IMR-90 (cell line): ENCODE measurements around the gene RELN. TPM values are rescaled to one million over a fixed set of nuclear protein-coding genes. Genes with fewer than 3 reads are reported as not detected.

Experiments used
- ATAC-seq: fragments of 200-7000 bp; cut with Tn5 transposase; 2 replicates; pipeline ENCODE4 v1.9.1; 2020; ENCODE audit warnings: low read depth, mild to moderate bottlenecking, moderate library complexity
- BruUV-seq: library from RNA; stranded (reverse); fragments of 400-500 nt; replicated peaks from 2 replicates; lab custom pipeline; 2021; lab: Mats Ljungman, UMichigan
- CTCF ChIA-PET: fragments of 300-600 bp; formaldehyde crosslinking; extraction: SDS; loops from one replicate; lab custom pipeline; 2021; ENCODE audit warnings: antibody characterized with exemption; lab: Yijun Ruan, JAX
- POLR2A ChIA-PET: fragments of 300-600 bp; sonication (Branson Sonifier 250); formaldehyde crosslinking; loops from one replicate; lab custom pipeline; 2022; ENCODE audit warnings: antibody characterized with exemption; ENCODE audit not compliant: unreplicated experiment; lab: Charles Lee
- DNase-seq: peaks from one replicate; pipeline ENCODE4 v3.0.0; 2013
- H2AFZ ChIP-seq: replicated peaks from 2 replicates; pipeline ENCODE3; 2013; ENCODE audit warnings: low read length, mild to moderate bottlenecking; ENCODE audit not compliant: poor library complexity
- H2AK5ac ChIP-seq: 2 replicates; pipeline ENCODE4 v1.6.1; 2013; ENCODE audit warnings: low read depth, low read length, inconsistent platforms
- H2AK9ac ChIP-seq: replicated peaks from 2 replicates; pipeline ENCODE3; 2013; ENCODE audit warnings: mild to moderate bottlenecking, low read depth, low read length, moderate library complexity; ENCODE audit not compliant: poor library complexity
- H2BK120ac ChIP-seq: 2 replicates; pipeline ENCODE4 v1.6.1; 2013; ENCODE audit warnings: low read depth, low read length, inconsistent platforms
- H2BK15ac ChIP-seq: 3 replicates; pipeline ENCODE4 v1.6.1; 2013; ENCODE audit warnings: low read depth, low read length, inconsistent platforms
- H2BK20ac ChIP-seq: 2 replicates; pipeline ENCODE4 v1.6.1; 2013; ENCODE audit warnings: low read depth, mild to moderate bottlenecking, inconsistent platforms, low read length, moderate library complexity
- H2BK5ac ChIP-seq: 2 replicates; pipeline ENCODE4 v1.6.1; 2013; ENCODE audit warnings: mild to moderate bottlenecking, low read depth, low read length, inconsistent platforms; ENCODE audit not compliant: poor library complexity, severe bottlenecking
- H3K14ac ChIP-seq: replicated peaks from 2 replicates; pipeline ENCODE4 v1.6.1; 2013; ENCODE audit warnings: low read depth, low read length, inconsistent platforms
- H3K18ac ChIP-seq: 2 replicates; pipeline ENCODE4 v1.6.1; 2013; ENCODE audit warnings: low read depth, low read length, control low read depth
- H3K23ac ChIP-seq: 2 replicates; pipeline ENCODE4 v1.6.1; 2013; ENCODE audit warnings: low read depth, low read length, inconsistent platforms
- H3K27ac ChIP-seq: 2 replicates; pipeline ENCODE4 v1.5.1; 2013; ENCODE audit warnings: mild to moderate bottlenecking, control low read depth, low read length; ENCODE audit not compliant: insufficient read depth
- H3K27me3 ChIP-seq: 2 replicates; pipeline ENCODE4 v1.6.1; 2013; ENCODE audit warnings: low read length; ENCODE audit not compliant: control insufficient read depth, insufficient read depth
- H3K36me3 ChIP-seq: 2 replicates; pipeline ENCODE4 v1.6.1; 2013; ENCODE audit warnings: low read length, mixed read lengths; ENCODE audit not compliant: control insufficient read depth, insufficient read depth
- H3K4ac ChIP-seq: 2 replicates; pipeline ENCODE4 v1.6.1; 2013; ENCODE audit warnings: low read depth, low read length, inconsistent platforms
- H3K4me1 ChIP-seq: 2 replicates; pipeline ENCODE4 v1.6.1; 2013; ENCODE audit warnings: low read length, mixed read lengths; ENCODE audit not compliant: control insufficient read depth, insufficient read depth
- H3K4me2 ChIP-seq: 2 replicates; pipeline ENCODE4 v1.6.1; 2013; ENCODE audit warnings: low read depth, mild to moderate bottlenecking, control low read depth, low read length, moderate library complexity
- H3K4me3 ChIP-seq: 2 replicates; pipeline ENCODE4 v1.5.1; 2013; ENCODE audit warnings: low read depth, mild to moderate bottlenecking, control low read depth, low read length, moderate library complexity; ENCODE audit not compliant: insufficient read depth
- H3K56ac ChIP-seq: 2 replicates; pipeline ENCODE4 v1.6.1; 2013; ENCODE audit warnings: low read length, inconsistent platforms; ENCODE audit not compliant: insufficient read depth; ENCODE audit errors: extremely low read depth
- H3K79me1 ChIP-seq, 2 experiments: 2 replicates each; pipeline ENCODE4 v1.6.1; 2013; ENCODE audit warnings: low read length in 2 of 2, inconsistent platforms in 1 of 2, low read depth in 1 of 2
- H3K9ac ChIP-seq: 2 replicates; pipeline ENCODE4 v1.6.1; 2013; ENCODE audit warnings: low read depth, low read length, control low read depth
- H3K9me1 ChIP-seq: 2 replicates; pipeline ENCODE4 v1.6.1; 2013; ENCODE audit warnings: low read length, inconsistent platforms; ENCODE audit not compliant: insufficient read depth
- H3K9me3 ChIP-seq: 2 replicates; pipeline ENCODE4 v1.6.1; 2013; ENCODE audit warnings: low read length; ENCODE audit not compliant: control insufficient read depth, insufficient read depth
- H4K20me1 ChIP-seq: 2 replicates; pipeline ENCODE4 v1.6.1; 2013; ENCODE audit warnings: low read length, inconsistent platforms; ENCODE audit not compliant: insufficient read depth
- H4K5ac ChIP-seq: 2 replicates; pipeline ENCODE4 v1.6.1; 2013; ENCODE audit warnings: mild to moderate bottlenecking, low read depth, low read length, control low read depth
- H4K8ac ChIP-seq, 2 experiments: 2 replicates each; pipeline ENCODE4 v1.6.1; 2013; ENCODE audit warnings: low read depth in 2 of 2, low read length in 2 of 2, control low read depth in 1 of 2, inconsistent platforms in 1 of 2
- H4K91ac ChIP-seq: 2 replicates; pipeline ENCODE4 v1.6.1; 2013; ENCODE audit warnings: low read depth, low read length, inconsistent platforms; ENCODE audit not compliant: insufficient read depth
- BHLHE40 ChIP-seq: fragments of 150-350 bp; IDR thresholded peaks from 2 replicates; pipeline ENCODE4 v1.6.1; 2016; ENCODE audit warnings: mild to moderate bottlenecking, low read depth, low read length
- CEBPB ChIP-seq: IDR thresholded peaks from 2 replicates; pipeline ENCODE4 v1.6.1; 2012; ENCODE audit warnings: low read depth, low read length, improper control_type of control experiment
- CHD1 ChIP-seq: IDR thresholded peaks from 2 replicates; pipeline ENCODE4 v1.6.1; 2012; ENCODE audit warnings: low read depth, low read length, improper control_type of control experiment
- FOS ChIP-seq: fragments of 150-350 bp; IDR thresholded peaks from 2 replicates; pipeline ENCODE4 v1.6.1; 2016; ENCODE audit warnings: low read depth, low read length
- MAFK ChIP-seq: IDR thresholded peaks from 2 replicates; pipeline ENCODE4 v1.6.1; 2012; ENCODE audit warnings: low read depth, low read length, improper control_type of control experiment
- MAZ ChIP-seq: IDR thresholded peaks from 2 replicates; pipeline ENCODE4 v1.6.1; 2012; ENCODE audit warnings: low read depth, mild to moderate bottlenecking, low read length, improper control_type of control experiment, moderate library complexity, borderline replicate concordance
- MXI1 ChIP-seq: IDR thresholded peaks from 2 replicates; pipeline ENCODE4 v1.6.1; 2012; ENCODE audit warnings: low read depth, mild to moderate bottlenecking, low read length, moderate library complexity, borderline replicate concordance
- NFE2L2 ChIP-seq: fragments of 150-350 bp; IDR thresholded peaks from 2 replicates; pipeline ENCODE4 v1.6.1; 2016; ENCODE audit warnings: low read depth, mild to moderate bottlenecking, low read length
- POLR2A ChIP-seq: IDR thresholded peaks from 2 replicates; pipeline ENCODE4 v1.6.1; 2012; ENCODE audit warnings: mild to moderate bottlenecking, low read depth, low read length
- RAD21 ChIP-seq: IDR thresholded peaks from 2 replicates; pipeline ENCODE4 v1.6.1; 2012; ENCODE audit warnings: low read length, improper control_type of control experiment
- RCOR1 ChIP-seq: IDR thresholded peaks from 2 replicates; pipeline ENCODE4 v1.6.1; 2012; ENCODE audit warnings: mild to moderate bottlenecking, low read length, improper control_type of control experiment; ENCODE audit not compliant: insufficient replicate concordance
- RFX5 ChIP-seq: IDR thresholded peaks from 2 replicates; pipeline ENCODE4 v1.8.0; 2012; ENCODE audit warnings: low read depth, mild to moderate bottlenecking, low read length, moderate library complexity
- SMC3 ChIP-seq: fragments of 150-350 bp; IDR thresholded peaks from 2 replicates; pipeline ENCODE4 v1.6.1; 2016; ENCODE audit warnings: low read depth, mild to moderate bottlenecking, antibody characterized with exemption, low read length, moderate library complexity
- WGBS, 2 experiments: methylation state at CpG; one replicate each; pipeline versions ENCODE4 v1.1.5 to v1.1.7; 2013; ENCODE audit warnings: missing lambda C conversion rate in 2 of 2; ENCODE audit not compliant: insufficient read length in 1 of 2; ENCODE audit errors: extremely low coverage in 2 of 2; 5-methylcytosine and 5-hydroxymethylcytosine counted together
- dilution Hi-C: fragments of 300-500 bp; cut with HindIII; formaldehyde crosslinking; loops from one replicate; pipeline ENCODE4 v1.14.3; 2018; ENCODE audit warnings: low sequenced_read_pairs; ENCODE audit not compliant: unreplicated experiment
- in situ Hi-C: fragments of 300-500 bp; cut with MboI; formaldehyde crosslinking; loops from 3 replicates; pipeline ENCODE4 v1.14.3; 2019; ENCODE audit warnings: low sequenced_read_pairs, inconsistent platforms, mixed read lengths
- intact Hi-C: fragments of 100-400 bp; cut with micrococcal nuclease; formaldehyde crosslinking; loops from 2 replicates; pipeline ENCODE4 v1.10.0; 2022
- polyA plus RNA-seq, 3 experiments: library from polyadenylated mRNA; depleted of rRNA; stranded (reverse); fragments of >200 nt; gene quantifications; 2 replicates each; pipeline ENCODE4 v1.2.3, GENCODE V29; 2012; ENCODE audit warnings: low replicate concordance in 1 of 3
- total RNA-seq: library from RNA; depleted of rRNA; stranded (reverse); fragments of >200 nt; gene quantifications from 2 replicates; pipeline ENCODE4 v1.2.3, GENCODE V29; 2012
- TF ChIP-seq, protein P1 (sequence below): fragments of 150-350 bp; IDR thresholded peaks from 2 replicates; pipeline ENCODE4 v1.6.1; 2017; ENCODE audit warnings: mild to moderate bottlenecking, antibody characterized with exemption, low read length, low read depth
- TF ChIP-seq, protein P2 (sequence below): fragments of 150-350 bp; IDR thresholded peaks from 2 replicates; pipeline ENCODE4 v1.6.1; 2016; ENCODE audit warnings: low read depth, mild to moderate bottlenecking, low read length, moderate library complexity, borderline replicate concordance
- TF ChIP-seq, protein P3 (sequence below): conservative IDR thresholded peaks from 2 replicates; pipeline ENCODE4 v1.5.1; 2012; ENCODE audit warnings: mild to moderate bottlenecking, low read depth, low read length, improper control_type of control experiment

RELN gene
- total and polyA plus RNA-seq, 2 of the 4 experiments (the other 2 are of a cell fraction): 14.7 to 23.7 TPM

DNA sequence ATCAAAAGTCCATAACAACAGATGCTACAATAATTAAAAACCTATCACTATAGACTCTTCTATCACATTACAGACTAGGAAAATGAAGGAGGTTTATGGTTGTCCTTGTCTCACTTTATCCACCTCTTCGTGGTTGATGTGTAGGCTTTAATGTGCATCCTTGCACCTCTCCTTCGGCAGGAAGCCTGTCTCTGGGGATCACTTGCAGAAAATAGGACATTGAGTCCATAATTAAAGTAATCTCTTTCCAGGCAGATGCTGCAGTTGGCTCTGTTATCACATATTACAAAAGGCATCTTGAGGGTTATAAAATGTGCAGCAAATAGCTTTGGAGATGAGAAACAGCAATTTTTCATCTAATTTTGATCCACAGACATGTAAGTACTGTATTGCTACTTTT is 168.4 kb downstream of the RELN start:
- H4K91ac ChIP-seq: no peak overlapping the region
- no peaks in the 10 kb centered on the region for H4K20me1 ChIP-seq
- H4K5ac ChIP-seq: no peak overlapping the region
- H3K9ac ChIP-seq: no peak overlapping the region
- dilution Hi-C loops: no loop called here
- H2AK5ac ChIP-seq: no peak overlapping the region
- no CpG with 5 or more reads among the region's 2 CpGs for WGBS, 2 experiments
- intact Hi-C loops: no loop called here
- in situ Hi-C loops: no loop called here
- CTCF ChIA-PET: interaction anchor here (0.7 kb wide), 1 partner anchor 166 kb away, joined by 4 read pairs; no protein-coding TSS in a partner anchor
- H3K23ac ChIP-seq: no peak overlapping the region
- POLR2A ChIA-PET: no interaction called here
- no peak overlapping the region for H2AK9ac ChIP-seq
- H3K36me3 ChIP-seq: no peaks in the 10 kb centered on the region; the same call in 1 of the 2 replicates
- H4K8ac ChIP-seq: no peak overlapping the region
- no peak overlapping the region for H3K27ac ChIP-seq
- H3K4me2 ChIP-seq: no peak overlapping the region
- no peak overlapping the region for H2BK5ac ChIP-seq
- no peak overlapping the region for H3K4ac ChIP-seq
- no peak overlapping the region for H3K56ac ChIP-seq
- H3K9me1 ChIP-seq: no peaks in the 10 kb centered on the region
- H3K79me1 ChIP-seq: no peaks in the 10 kb centered on the region
- H2BK15ac ChIP-seq: no peak overlapping the region
- no peak overlapping the region for H2BK120ac ChIP-seq
- H3K27me3 ChIP-seq: no peaks in the 10 kb centered on the region
- ATAC-seq (no peak), DNase-seq (no peak)
- H3K18ac ChIP-seq: no peak overlapping the region
- no peaks in the 10 kb centered on the region for H3K4me1 ChIP-seq
- no peak overlapping the region for H3K14ac ChIP-seq
- no TSS peak for BruUV-seq
- H2AFZ ChIP-seq: no peak overlapping the region
- no peak overlapping the region for H2BK20ac ChIP-seq
- no peaks in the 10 kb centered on the region for H3K9me3 ChIP-seq
- TF ChIP-seq, protein P1, sequence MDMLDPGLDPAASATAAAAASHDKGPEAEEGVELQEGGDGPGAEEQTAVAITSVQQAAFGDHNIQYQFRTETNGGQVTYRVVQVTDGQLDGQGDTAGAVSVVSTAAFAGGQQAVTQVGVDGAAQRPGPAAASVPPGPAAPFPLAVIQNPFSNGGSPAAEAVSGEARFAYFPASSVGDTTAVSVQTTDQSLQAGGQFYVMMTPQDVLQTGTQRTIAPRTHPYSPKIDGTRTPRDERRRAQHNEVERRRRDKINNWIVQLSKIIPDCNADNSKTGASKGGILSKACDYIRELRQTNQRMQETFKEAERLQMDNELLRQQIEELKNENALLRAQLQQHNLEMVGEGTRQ: no peak
- TF ChIP-seq FOS: no peak
- TF ChIP-seq MXI1: no peak
- TF ChIP-seq SMC3: no peak
- no peak for TF ChIP-seq NFE2L2
- TF ChIP-seq RFX5: no peak
- TF ChIP-seq MAFK: no peak
- no peak for TF ChIP-seq RAD21
- TF ChIP-seq, protein P2, sequence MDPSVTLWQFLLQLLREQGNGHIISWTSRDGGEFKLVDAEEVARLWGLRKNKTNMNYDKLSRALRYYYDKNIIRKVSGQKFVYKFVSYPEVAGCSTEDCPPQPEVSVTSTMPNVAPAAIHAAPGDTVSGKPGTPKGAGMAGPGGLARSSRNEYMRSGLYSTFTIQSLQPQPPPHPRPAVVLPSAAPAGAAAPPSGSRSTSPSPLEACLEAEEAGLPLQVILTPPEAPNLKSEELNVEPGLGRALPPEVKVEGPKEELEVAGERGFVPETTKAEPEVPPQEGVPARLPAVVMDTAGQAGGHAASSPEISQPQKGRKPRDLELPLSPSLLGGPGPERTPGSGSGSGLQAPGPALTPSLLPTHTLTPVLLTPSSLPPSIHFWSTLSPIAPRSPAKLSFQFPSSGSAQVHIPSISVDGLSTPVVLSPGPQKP: no peak
- TF ChIP-seq, protein P3, sequence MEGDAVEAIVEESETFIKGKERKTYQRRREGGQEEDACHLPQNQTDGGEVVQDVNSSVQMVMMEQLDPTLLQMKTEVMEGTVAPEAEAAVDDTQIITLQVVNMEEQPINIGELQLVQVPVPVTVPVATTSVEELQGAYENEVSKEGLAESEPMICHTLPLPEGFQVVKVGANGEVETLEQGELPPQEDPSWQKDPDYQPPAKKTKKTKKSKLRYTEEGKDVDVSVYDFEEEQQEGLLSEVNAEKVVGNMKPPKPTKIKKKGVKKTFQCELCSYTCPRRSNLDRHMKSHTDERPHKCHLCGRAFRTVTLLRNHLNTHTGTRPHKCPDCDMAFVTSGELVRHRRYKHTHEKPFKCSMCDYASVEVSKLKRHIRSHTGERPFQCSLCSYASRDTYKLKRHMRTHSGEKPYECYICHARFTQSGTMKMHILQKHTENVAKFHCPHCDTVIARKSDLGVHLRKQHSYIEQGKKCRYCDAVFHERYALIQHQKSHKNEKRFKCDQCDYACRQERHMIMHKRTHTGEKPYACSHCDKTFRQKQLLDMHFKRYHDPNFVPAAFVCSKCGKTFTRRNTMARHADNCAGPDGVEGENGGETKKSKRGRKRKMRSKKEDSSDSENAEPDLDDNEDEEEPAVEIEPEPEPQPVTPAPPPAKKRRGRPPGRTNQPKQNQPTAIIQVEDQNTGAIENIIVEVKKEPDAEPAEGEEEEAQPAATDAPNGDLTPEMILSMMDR: no peak
- TF ChIP-seq POLR2A: no peak
- no peak for TF ChIP-seq CEBPB
- no peak for TF ChIP-seq RCOR1
- no peak for TF ChIP-seq MAZ
- no peak for TF ChIP-seq BHLHE40
- no peak for TF ChIP-seq CHD1
- no peak overlapping the region for H3K4me3 ChIP-seq
